Caco-2 (cell line): ENCODE results near the gene UQCC2. TPM values are rescaled to one million over a fixed set of nuclear protein-coding genes. Genes with fewer than 3 reads are reported as not detected.
A peak's percentile ranks its signal among the peaks of the same experiment; 100 is the strongest.

Experiments used
- BruUV-seq: library from RNA; stranded (reverse); fragments of 400-500 nt; replicated peaks from 2 replicates; lab custom pipeline; 2021; lab: Mats Ljungman, UMichigan
- CTCF ChIA-PET: fragments of 300-600 bp; sonication (Branson Sonifier 250); formaldehyde crosslinking; loops from one replicate; lab custom pipeline; 2022; ENCODE audit warnings: antibody characterized with exemption; lab: Charles Lee
- POLR2A ChIA-PET: fragments of 300-600 bp; sonication (Branson Sonifier 250); formaldehyde crosslinking; loops from one replicate; lab custom pipeline; 2022; ENCODE audit warnings: antibody characterized with exemption; lab: Charles Lee
- DNase-seq, 2 experiments: peaks; one replicate each; pipeline versions ENCODE4 v3.0.0 to v3.0.0-alpha.2; 2020 to 2022
- H3K27me3 ChIP-seq: replicated peaks from 2 replicates; pipeline ENCODE4 v1.6.0; 2011; ENCODE audit warnings: low read length; ENCODE audit not compliant: control insufficient read depth, insufficient read depth
- H3K36me3 ChIP-seq: 2 replicates; pipeline ENCODE4 v1.5.1; 2011; ENCODE audit warnings: low read length; ENCODE audit not compliant: control insufficient read depth, insufficient read depth
- H3K4me1 ChIP-seq: fragments of 250-450 bp; sonication (Bioruptor Pico); 2 replicates; pipeline ENCODE4 v1.5.1; 2020; ENCODE audit warnings: mild to moderate bottlenecking
- H3K4me3 ChIP-seq: 2 replicates; pipeline ENCODE4 v1.5.1; 2011; ENCODE audit warnings: low read depth, mild to moderate bottlenecking, control low read depth, low read length
- H3K9me3 ChIP-seq: fragments of 250-450 bp; sonication (Bioruptor Pico); 2 replicates; pipeline ENCODE4 v1.5.1; 2020; ENCODE audit warnings: mild to moderate bottlenecking, moderate library complexity
- H3K27ac Mint-ChIP-seq: one replicate; pipeline ENCODE4 v1.8.0; 2022; ENCODE audit warnings: mixed read lengths; ENCODE audit not compliant: unreplicated experiment
- H3K27me3 Mint-ChIP-seq: one replicate; pipeline ENCODE4 v1.8.0; 2022; ENCODE audit warnings: mixed read lengths; ENCODE audit not compliant: insufficient read depth, unreplicated experiment
- H3K36me3 Mint-ChIP-seq: one replicate; pipeline ENCODE4 v1.8.0; 2022; ENCODE audit warnings: mild to moderate bottlenecking, mixed read lengths; ENCODE audit not compliant: insufficient read depth, unreplicated experiment
- H3K4me1 Mint-ChIP-seq: one replicate; pipeline ENCODE4 v1.8.0; 2022; ENCODE audit warnings: low read depth, mixed read lengths; ENCODE audit not compliant: unreplicated experiment
- H3K4me3 Mint-ChIP-seq: one replicate; pipeline ENCODE4 v1.8.0; 2022; ENCODE audit warnings: mild to moderate bottlenecking, moderate library complexity, mixed read lengths; ENCODE audit not compliant: unreplicated experiment
- H3K9me3 Mint-ChIP-seq: one replicate; pipeline ENCODE4 v1.8.0; 2022; ENCODE audit warnings: mixed read lengths; ENCODE audit not compliant: unreplicated experiment
- CTCF ChIP-seq, 2 experiments: fragments of 200-600 bp in 1 of 2; IDR thresholded peaks; 1 replicate in 1 of 2; 2 replicates in 1 of 2; pipeline versions ENCODE4 v1.5.1 to v1.8.0; 2011 to 2022; ENCODE audit warnings: antibody characterized with exemption in 1 of 2, control low read depth in 1 of 2, inconsistent platforms in 1 of 2, low read depth in 1 of 2, low read length in 1 of 2, mild to moderate bottlenecking in 1 of 2, moderate library complexity in 1 of 2; ENCODE audit not compliant: insufficient read depth in 1 of 2, severe bottlenecking in 1 of 2, unreplicated experiment in 1 of 2
- intact Hi-C: fragments of 100-400 bp; cut with micrococcal nuclease; formaldehyde crosslinking; loops from one replicate; pipeline ENCODE4 v1.10.0; 2022; ENCODE audit not compliant: unreplicated experiment
- total RNA-seq: library from RNA; stranded (reverse); gene quantifications from 2 replicates; pipeline ENCODE4 v1.2.3, GENCODE V29; 2022

UQCC2 gene
- total RNA-seq, 1 experiment from 2014 or later, result 122 TPM

- no peaks in the 10 kb centered on the region for H3K27me3 Mint-ChIP-seq
- peaks cover 7% of the 10 kb centered on the region for H3K36me3 Mint-ChIP-seq
- TF ChIP-seq CTCF (IDR thresholded peaks at IDR 0.05; ENCODE audit: insufficient read depth in 1 of 2, low read depth in 1 of 2, low read length in 1 of 2, severe bottlenecking in 1 of 2, unreplicated experiment in 1 of 2), result no peak
- Histone ChIP-seq H3K9me3 (no peaks in the 10 kb centered on the region), H3K36me3 (no peaks in the 10 kb centered on the region), H3K27me3 (no peaks in the 10 kb centered on the region), H3K4me3 (no peak overlapping the region), H3K4me1 (peaks cover 17% of the 10 kb centered on the region)
- BruUV-seq, result no TSS peak
- intact Hi-C loops, result no loop called here
- peaks cover 12% of the 10 kb centered on the region for H3K4me1 Mint-ChIP-seq
- no peak overlapping the region for H3K4me3 Mint-ChIP-seq
- peak overlapping the region; percentile 52 for H3K27ac Mint-ChIP-seq
- ChIA-PET CTCF (interaction anchor here (1.2 kb wide), 1 partner anchor 46 kb away, joined by 5 read pairs; no protein-coding TSS in a partner anchor), POLR2A (no interaction called here)
- H3K9me3 Mint-ChIP-seq, result no peaks in the 10 kb centered on the region
- DNase-seq, result no peak
Measured at GRCh38 chr6:33716379-33716778, 4.9 kb upstream of the UQCC2 start.

- Histone ChIP-seq H3K4me3 (no peak overlapping the region), H3K27me3 (no peaks in the 10 kb centered on the region), H3K9me3 (no peaks in the 10 kb centered on the region), H3K36me3 (no peaks in the 10 kb centered on the region; the same call in 1 of the 2 replicates), H3K4me1 (peaks cover 23% of the 10 kb centered on the region)
- Mint-ChIP-seq H3K4me3 (no peak overlapping the region), H3K4me1 (peaks cover 24% of the 10 kb centered on the region), H3K27ac (no peak overlapping the region), H3K27me3 (no peaks in the 10 kb centered on the region), H3K36me3 (peaks cover 24% of the 10 kb centered on the region), H3K9me3 (no peaks in the 10 kb centered on the region)
- POLR2A ChIA-PET, result no interaction called here
- CTCF ChIA-PET, result interaction anchor here (1.5 kb wide), 1 partner anchor 47 kb away, joined by 5 read pairs; no protein-coding TSS in a partner anchor
- intact Hi-C loops, result no loop called here
- no peak for DNase-seq
- TF ChIP-seq CTCF (IDR thresholded peaks at IDR 0.05; ENCODE audit: insufficient read depth in 1 of 2, low read depth in 1 of 2, low read length in 1 of 2, severe bottlenecking in 1 of 2, unreplicated experiment in 1 of 2), result no peak
- no TSS peak for BruUV-seq
Measured at GRCh38 chr6:33714385-33715040, 3.0 kb upstream of the UQCC2 start.

- Mint-ChIP-seq H3K27ac (no peak overlapping the region), H3K27me3 (no peaks in the 10 kb centered on the region), H3K36me3 (peaks cover 30% of the 10 kb centered on the region), H3K4me3 (no peak overlapping the region), H3K4me1 (peaks cover 19% of the 10 kb centered on the region), H3K9me3 (no peaks in the 10 kb centered on the region)
- Histone ChIP-seq H3K4me3 (no peak overlapping the region), H3K27me3 (no peaks in the 10 kb centered on the region), H3K36me3 (no peaks in the 10 kb centered on the region; the same call in 1 of the 2 replicates), H3K9me3 (no peaks in the 10 kb centered on the region), H3K4me1 (peaks cover 23% of the 10 kb centered on the region)
- TF ChIP-seq CTCF (IDR thresholded peaks at IDR 0.05; ENCODE audit: insufficient read depth in 1 of 2, low read depth in 1 of 2, low read length in 1 of 2, severe bottlenecking in 1 of 2, unreplicated experiment in 1 of 2), result no peak
- ChIA-PET POLR2A (no interaction called here), CTCF (no interaction called here)
- BruUV-seq, result no TSS peak
- intact Hi-C loops, result no loop called here
- no peak for DNase-seq
Measured at GRCh38 chr6:33713786-33714185, 2.3 kb upstream of the UQCC2 start.
